Bronchial smooth muscle cell (primary cell): ENCODE results near the gene AGTPBP1. TPM values are rescaled to one million over a fixed set of nuclear protein-coding genes. Genes with fewer than 3 reads are reported as not detected.

Source experiments
- total RNA-seq: library from RNA; depleted of rRNA; stranded (reverse); fragments of >200 nt; gene quantifications from 2 replicates; pipeline ENCODE4 v1.2.1, GENCODE V29; 2014

The AGTPBP1 gene
- 7.4 and 11.0 TPM in 2 replicates for total RNA-seq

DNA sequence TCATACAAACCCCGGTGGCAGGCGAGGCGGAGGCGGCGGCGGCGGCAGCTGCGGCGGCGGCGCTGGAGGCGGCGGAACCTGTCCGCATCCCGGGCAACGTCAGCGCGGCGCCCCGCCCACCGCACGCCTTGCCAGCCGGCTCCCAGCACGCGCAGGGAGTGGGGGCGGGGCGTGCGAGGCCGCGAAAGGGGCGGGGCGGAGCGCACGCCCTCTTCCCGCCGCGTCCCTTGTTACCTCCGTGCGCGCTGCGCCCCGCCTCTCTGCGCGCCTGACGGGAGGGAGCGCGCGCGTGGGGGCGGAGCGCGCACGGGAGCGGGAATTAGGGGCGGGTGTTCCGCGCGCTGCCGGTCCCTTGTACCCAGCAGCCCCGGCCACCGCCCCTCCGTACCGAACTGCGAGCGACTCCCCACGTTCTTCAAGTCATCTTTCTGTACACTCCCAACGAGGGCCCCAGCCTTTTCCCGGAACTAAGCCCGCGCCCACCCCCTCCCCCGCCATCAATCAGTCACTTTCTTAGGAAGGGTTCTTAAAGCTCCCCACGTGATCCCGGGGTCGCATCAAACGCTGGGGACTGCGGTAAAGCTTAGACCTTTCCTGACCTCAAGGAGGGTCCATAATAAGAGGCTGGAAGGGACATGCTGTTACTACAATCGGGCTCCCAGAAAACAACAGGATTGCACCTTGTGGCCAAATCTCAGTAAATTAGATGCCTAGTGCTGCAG, at the start of gene AGTPBP1:
Gene AGTPBP1, minus strand, starts transcription at position 80 of the 722 bp plus-strand sequence. CDS start 29,421 bp downstream, outside the sequence.

Other genes with a start within 250 kb of the AGTPBP1 start
- gene NAA35, start 199.2 kb upstream of the AGTPBP1 start, total RNA-seq: 14.6 and 19.5 TPM in 2 replicates